Left renal cortex interstitium (tissue), 4 donors: ENCODE measurements around the gene IGF2R. TPM values are rescaled to one million over a fixed set of nuclear protein-coding genes. Genes with fewer than 3 reads are reported as not detected.

ENCODE experiments used
- DNase-seq, 4 donors: peaks; one replicate each; pipeline ENCODE4 v3.0.0-alpha.2; 2013; ENCODE audit warnings: low read depth in 4 of 4, low spot score in 2 of 4, missing footprints in 1 of 4
- polyA plus RNA-seq, 4 donors: library from polyadenylated mRNA; unstranded; fragments of 120-200 nt; gene quantifications; one replicate each; pipeline ENCODE4 v1.2.1, GENCODE V29; 2013; ENCODE audit not compliant: insufficient read length in 4 of 4

The IGF2R gene
- polyA plus RNA-seq, 4 donors, result 50.5 to 67.8 (median 58.4) TPM

- no peak for DNase-seq
These were observed 73.3 kb downstream of the IGF2R start for GRCh38 chr6:160042014-160042773.

- no peak for DNase-seq
These were observed 74.0 kb downstream of the IGF2R start for GRCh38 chr6:160042788-160043301.

- no peak for DNase-seq
These were observed 74.9 kb downstream of the IGF2R start for GRCh38 chr6:160043784-160044183.

DNA sequence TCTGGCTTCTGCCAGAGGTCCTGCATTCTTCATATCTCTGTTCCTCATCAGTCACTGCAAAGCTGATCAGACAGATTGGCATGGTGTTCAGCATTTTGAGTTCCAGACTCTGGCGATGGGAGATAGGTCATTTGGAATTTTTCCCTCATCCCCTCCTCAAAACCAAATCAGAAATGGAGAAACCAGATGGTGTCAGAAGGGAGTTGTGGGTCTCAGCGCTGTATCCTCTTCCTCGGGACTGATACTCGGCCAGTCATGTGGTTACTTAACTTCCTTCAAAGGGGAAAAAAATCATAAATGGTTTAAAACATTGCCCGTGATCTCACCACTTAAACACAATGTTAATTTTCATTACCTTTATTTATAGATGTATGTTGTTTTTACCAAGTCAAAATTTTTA, 75.8 kb downstream of the IGF2R start:
- no peak for DNase-seq

GRCh38 chr6:160048471-160048870, 79.6 kb downstream of the IGF2R start:
- no peak for DNase-seq

- no peak for DNase-seq
These were observed 80.5 kb downstream of the IGF2R start for GRCh38 chr6:160049346-160049745.

DNA sequence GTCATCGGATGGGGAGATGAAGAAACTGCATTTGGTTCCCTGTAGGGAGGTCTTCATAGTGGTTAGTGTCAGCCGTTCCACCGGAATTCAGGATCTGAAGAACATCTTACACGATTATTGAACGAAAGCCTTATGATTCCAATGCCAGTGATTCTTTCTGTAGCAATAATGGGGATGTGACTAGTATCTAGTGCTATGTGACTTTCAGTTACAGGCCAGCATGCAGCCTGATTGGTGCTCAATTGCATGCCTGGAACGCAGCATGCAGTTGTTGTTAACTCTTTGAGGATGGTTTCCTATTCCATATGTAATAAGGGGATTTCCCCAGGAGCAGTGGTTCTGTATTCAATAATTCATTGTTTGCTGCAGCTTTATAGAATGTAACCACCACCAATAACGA, 81.1 kb downstream of the IGF2R start:
- DNase-seq, result no peak

- DNase-seq, result no peak
These were observed 82.5 kb downstream of the IGF2R start for GRCh38 chr6:160051390-160051789.

GRCh38 chr6:160054271-160054670, 85.4 kb downstream of the IGF2R start:
- no peak for DNase-seq

DNA sequence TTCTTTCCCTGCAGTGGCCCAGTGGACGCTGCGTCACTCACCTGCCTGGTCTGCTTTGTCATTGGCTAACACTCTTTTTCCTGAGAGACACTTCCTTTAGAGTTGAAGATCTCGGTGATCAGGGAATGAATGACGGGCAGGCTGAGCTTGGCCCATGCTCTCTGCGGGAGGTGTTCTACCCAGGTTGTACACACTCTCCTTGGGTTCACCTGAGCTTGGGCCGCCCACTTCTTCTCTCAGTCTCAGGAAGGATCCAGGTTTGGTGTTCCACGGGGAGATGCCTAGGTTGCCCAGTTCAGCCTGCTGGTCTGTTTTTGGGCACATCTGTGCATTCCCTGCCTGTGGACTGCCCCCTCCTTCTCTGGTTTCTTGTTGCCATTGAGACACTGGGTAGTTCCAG, 86.0 kb downstream of the IGF2R start:
- no peak for DNase-seq

GRCh38 chr6:160055378-160055777, 86.5 kb downstream of the IGF2R start:
- no peak for DNase-seq

DNA sequence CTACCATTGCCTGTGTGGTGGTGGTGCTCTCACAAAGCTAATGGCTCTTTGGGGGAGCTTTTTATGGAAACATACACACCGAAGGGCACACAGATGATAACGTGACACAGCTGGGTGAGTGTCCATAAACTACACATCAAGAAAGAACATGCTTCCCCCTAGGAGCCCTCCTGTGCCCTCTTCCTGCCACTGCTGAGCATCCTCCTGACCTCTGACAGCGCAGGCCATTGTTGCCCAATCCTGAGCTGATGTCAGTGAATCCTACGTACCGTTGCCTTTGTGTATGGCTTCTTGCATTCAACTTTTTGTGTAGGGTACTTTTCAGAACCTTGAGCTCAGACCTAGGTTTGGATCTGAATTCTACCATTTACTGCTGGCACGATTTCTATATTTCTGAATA, 86.9 kb downstream of the IGF2R start:
- no peak for DNase-seq

DNA sequence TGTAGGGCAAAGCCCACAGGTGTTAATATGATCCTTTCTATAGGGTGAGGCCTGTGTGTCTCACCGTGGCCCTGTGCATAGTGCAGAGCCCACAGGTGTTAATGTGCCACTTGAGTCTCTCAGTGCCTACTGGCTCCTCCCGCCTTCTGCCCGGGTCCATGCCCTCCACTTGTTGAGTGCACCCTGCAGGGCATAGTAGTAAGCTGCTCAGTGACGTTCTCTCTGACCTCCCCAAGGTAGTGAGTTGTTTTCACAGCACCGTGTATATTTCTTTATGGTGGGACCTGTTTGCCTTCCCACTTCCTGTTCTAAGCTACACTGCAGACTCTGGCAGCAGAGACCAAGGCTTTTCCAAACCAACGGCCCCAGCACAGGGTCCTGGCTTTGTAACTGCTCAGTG, 88.2 kb downstream of the IGF2R start:
- DNase-seq, result no peak

GRCh38 chr6:160058603-160059215, 89.8 kb downstream of the IGF2R start:
- DNase-seq, result no peak

DNA sequence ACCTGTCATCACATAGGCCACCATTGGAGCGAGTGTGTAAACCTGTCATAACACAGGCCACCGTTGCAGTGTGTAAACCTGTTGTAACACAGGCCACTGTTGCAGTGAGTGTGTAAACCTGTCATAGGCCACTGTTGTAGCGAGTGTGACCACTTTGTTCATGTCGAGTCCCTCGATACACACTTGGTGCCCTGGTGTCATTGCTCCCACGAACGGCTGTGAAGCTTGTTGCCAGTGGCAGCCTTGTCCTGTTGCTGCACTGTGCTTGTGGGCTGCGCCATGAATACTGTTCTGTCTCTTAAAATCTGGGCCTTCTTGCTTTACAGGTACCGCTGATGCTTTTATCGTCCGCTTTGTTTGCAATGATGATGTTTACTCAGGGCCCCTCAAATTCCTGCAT, 91.3 kb downstream of the IGF2R start:
- DNase-seq, result no peak

DNA sequence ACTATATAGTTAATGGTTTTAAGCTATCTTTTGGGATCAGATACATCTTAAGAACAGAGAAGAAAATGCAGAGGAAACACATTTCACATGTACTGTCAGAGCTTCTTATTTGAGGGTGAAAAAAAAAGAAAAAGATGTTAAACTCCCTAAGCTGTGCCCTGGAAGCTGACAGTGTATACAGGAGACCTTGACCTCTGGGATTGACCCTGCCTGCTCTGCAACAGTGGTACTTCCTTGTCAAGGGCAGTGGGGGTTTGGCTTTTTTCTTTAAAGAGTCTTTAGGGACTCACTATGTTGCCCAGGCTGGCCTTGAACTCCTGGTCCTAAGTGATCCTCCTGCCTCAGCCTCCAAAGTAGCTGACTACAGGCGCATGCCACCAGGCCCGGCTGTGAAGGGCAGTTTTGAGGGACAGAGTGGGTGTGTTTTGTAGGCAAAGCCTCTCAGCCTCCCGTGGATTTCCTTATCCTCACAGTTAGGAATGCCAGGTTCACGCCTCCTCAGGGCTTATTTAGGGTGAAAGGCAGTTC, 92.1 kb downstream of the IGF2R start:
- DNase-seq, result no peak

DNA sequence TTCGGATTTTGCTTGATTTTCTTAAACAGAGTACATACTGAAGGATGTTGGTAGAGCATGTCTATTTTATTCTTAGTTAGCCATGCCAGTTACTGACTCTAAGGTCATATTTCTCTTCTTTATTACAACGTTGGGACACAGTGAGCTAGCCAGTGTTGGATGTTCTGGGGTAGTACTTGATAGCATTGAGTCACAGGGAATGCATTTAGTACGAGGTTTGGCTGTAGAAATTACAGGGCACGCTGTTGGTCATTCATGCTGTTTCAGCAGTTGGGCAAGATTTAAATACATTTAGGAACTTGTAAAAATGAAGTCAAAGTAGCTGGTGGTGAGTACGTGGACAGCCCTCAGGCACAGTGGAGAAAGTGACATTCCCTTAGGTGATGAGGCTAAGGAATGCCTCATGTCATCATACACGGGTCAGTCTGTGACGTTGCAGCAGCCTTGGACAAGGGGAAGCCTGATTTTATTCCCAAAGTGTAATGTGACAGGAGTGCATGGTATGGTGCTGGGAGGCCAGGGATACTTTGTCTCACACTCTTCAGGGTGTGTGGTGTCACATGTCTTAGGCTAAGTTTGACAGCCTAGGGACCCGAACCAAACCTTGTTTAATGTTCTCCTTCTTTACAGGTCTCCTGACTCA, 95.0 kb downstream of the IGF2R start:
- no peak for DNase-seq

DNA sequence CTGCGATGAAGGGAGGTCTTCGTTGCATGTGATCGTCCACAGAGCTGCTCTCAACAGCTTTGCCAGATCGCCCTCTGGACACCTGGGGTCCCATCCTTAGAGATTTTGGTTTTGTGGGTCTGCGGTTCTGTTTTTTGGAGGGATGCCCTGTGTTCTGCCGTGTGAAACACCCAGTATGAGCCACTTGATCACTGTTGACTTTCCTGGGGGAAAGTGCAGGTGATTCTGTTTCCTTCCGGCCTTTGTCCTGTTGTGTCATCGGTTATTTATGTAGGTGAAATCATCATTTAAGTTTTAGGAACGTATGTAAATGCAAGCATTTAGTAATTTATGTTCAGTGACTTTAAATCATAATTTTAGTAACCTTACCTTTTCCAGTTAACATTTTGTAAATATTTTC, 96.3 kb downstream of the IGF2R start:
- DNase-seq, result no peak

DNA sequence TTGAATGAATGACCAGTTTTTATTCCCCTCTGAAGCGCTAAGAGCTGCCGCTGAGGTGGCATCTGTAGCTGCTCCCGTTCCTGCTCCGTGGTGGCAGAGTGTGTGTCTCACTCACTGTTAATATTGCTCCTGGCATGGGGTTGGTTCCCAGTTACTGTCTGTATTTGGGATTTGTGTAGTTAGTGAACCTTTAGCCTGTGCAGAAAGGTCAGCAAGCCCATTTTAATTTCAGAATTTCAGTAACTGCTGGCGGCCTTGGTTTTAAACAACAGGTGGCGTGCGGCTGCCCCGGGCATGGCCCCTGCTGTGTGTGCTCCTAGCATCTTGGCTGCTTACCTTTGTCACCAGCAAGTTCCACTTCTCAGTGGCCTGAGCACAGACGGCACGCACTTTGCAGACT, 98.7 kb downstream of the IGF2R start:
- no peak for DNase-seq

DNA sequence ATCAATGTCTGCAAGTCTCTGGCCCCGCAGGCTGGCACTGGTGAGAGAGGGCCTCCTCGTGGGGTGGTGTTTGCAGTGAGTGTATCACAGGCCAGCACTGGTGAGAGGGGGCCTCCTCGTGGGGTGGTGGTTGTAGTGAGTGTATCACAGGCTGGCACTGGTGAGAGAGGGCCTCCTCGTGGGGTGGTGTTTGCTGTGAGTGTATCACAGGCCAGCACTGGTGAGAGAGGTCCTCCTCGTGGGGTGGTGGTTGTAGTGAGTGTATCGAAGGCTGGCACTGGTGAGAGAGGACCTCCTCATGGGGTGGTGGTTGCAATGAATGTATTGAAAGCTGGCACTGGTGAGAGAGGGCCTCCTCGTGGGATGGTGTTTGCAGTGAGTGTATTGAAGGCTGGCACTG, 99.5 kb downstream of the IGF2R start:
- no peak for DNase-seq

- no peak for DNase-seq
These were observed 100.2 kb downstream of the IGF2R start for GRCh38 chr6:160069050-160069454.

- no peak for DNase-seq
These were observed 100.6 kb downstream of the IGF2R start for GRCh38 chr6:160069459-160069858.
